Adrenal gland (tissue), 5 donors: ENCODE measurements around the gene KIRREL3.

Experiments used
- POLR2A ChIP-seq, 2 donors: fragments of 450-650 bp; IDR thresholded peaks; one replicate each; pipeline ENCODE4 v1.6.1; 2017; ENCODE audit warnings: antibody characterized with exemption in 2 of 2, mild to moderate bottlenecking in 2 of 2, moderate library complexity in 1 of 2
- TF ChIP-seq, protein P1 (sequence below), 6 experiments: fragments of 450-650 bp in 4 of 6; fragments of 200-600 bp in 2 of 6; sonication (generic) in 1 of 6; IDR thresholded peaks; 1 replicate in 5 of 6; 2 replicates in 1 of 6; pipeline versions ENCODE4 v1.5.1 to v1.8.0; 2016 to 2021; ENCODE audit warnings: antibody characterized with exemption in 6 of 6, mild to moderate bottlenecking in 2 of 6, moderate library complexity in 1 of 6
- donor health status: DM: no; HTN: no; CAD: no.

DNA sequence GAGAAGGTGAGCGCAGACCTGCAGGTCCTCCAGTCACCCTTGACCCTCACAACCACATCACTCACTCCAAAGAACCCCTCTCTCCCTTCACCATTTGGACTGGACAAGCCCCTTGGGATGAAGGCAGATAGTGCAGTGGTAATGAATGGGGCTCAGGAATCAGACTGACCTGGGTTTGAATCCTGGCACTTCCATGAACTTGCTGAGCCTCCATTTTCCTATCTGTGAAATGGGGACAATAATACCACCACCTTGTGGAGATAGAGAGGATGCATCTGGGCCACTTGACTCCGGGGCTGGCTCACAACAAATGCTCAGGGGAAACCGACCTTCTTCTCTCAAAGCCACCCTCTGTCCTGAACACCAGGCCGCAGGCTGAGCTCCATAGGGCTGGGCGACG lies 467.0 kb downstream of the KIRREL3 start:
- TF ChIP-seq, protein P1, sequence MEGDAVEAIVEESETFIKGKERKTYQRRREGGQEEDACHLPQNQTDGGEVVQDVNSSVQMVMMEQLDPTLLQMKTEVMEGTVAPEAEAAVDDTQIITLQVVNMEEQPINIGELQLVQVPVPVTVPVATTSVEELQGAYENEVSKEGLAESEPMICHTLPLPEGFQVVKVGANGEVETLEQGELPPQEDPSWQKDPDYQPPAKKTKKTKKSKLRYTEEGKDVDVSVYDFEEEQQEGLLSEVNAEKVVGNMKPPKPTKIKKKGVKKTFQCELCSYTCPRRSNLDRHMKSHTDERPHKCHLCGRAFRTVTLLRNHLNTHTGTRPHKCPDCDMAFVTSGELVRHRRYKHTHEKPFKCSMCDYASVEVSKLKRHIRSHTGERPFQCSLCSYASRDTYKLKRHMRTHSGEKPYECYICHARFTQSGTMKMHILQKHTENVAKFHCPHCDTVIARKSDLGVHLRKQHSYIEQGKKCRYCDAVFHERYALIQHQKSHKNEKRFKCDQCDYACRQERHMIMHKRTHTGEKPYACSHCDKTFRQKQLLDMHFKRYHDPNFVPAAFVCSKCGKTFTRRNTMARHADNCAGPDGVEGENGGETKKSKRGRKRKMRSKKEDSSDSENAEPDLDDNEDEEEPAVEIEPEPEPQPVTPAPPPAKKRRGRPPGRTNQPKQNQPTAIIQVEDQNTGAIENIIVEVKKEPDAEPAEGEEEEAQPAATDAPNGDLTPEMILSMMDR (IDR thresholded peaks at IDR 0.05), result no peak
- TF ChIP-seq POLR2A (IDR thresholded peaks at IDR 0.05), result no peak
